Hematopoietic multipotent progenitor cell treated with erythropoietin and hydrocortisone succinate and interleukin-3 and kit ligand, for 4 days (in vitro differentiated cells): ENCODE measurements around the gene EXO5.

ENCODE experiments used
- DNase-seq: peaks from one replicate; pipeline ENCODE4 v3.0.0-alpha.2; 2015

Gene EXO5

DNA sequence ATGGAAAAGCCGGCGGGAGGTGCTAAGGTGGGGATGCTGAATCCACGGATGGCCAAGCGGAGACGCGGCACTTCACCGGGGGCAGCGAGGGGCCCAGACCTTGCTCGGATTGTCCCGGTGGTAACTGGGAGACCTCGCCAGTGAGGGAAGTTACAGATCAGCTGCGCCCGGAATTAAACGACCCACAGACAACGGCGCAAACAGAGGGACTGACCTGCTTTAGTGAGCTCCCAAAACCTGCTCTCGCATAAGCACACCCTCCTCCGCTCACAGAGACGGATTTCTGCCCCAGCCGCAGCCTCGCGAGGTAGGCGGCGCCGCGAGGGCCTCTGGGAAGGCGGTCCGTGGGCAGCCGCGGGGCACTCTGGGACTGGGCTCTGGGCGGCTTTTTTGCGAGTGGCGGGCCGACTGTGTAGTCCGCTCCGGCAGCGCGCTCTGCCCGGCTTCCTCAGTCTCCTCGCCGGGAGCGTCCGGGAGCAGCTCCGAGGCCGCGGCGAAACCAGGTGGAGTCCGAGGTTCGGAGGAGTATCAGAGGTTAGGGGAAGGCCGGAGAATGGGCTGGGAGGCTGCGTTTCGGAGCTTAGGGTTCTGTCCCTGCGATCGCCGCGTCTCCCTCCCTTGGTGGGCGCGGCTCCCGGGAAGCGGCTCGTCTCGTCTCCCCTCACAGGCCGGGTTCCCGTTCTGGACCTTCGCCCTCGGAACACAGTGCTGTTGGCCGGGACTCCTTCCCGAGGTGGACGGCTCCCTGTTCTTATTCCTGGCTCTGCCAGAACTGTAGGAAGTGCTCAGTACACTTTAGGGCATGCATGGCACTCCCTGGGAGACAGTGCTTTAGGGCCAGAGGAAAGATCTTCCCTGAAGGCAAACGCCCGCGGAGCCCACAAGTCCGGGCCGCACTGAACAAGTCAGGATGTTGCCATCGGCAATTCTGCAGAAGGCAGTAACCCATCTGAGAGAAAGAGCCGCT lies at the start of gene EXO5:
Gene EXO5, plus strand, starts transcription at position 393 of the 967 bp plus-strand sequence. CDS start 5,778 bp downstream, outside the sequence.
- peak; percentile 88 for DNase-seq

GRCh38 chr1:40462956-40463590 lies 45.5 kb upstream of the EXO5 start:
- no peak for DNase-seq

GRCh38 chr1:40469327-40469726 lies 39.2 kb upstream of the EXO5 start:
- DNase-seq: no peak

DNA sequence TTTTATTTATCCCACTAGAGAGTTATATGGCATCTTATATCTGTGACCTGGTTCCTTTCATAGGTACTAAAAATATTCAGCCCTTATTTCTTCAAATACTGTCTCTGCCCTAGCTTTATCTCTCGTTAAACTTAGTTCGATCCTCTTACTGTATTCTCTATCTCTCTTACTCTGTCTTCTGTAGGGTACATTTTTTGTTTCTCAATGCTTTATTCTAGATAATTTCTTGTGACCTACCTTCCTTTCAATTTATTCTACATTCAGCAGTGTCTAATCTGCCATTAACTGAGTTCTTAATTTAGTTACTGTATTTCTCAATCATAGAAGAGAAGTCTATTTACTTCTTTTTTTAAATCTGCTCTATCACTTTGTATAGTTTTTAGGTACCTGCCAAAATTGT lies 33.3 kb upstream of the EXO5 start:
- DNase-seq: no peak

DNA sequence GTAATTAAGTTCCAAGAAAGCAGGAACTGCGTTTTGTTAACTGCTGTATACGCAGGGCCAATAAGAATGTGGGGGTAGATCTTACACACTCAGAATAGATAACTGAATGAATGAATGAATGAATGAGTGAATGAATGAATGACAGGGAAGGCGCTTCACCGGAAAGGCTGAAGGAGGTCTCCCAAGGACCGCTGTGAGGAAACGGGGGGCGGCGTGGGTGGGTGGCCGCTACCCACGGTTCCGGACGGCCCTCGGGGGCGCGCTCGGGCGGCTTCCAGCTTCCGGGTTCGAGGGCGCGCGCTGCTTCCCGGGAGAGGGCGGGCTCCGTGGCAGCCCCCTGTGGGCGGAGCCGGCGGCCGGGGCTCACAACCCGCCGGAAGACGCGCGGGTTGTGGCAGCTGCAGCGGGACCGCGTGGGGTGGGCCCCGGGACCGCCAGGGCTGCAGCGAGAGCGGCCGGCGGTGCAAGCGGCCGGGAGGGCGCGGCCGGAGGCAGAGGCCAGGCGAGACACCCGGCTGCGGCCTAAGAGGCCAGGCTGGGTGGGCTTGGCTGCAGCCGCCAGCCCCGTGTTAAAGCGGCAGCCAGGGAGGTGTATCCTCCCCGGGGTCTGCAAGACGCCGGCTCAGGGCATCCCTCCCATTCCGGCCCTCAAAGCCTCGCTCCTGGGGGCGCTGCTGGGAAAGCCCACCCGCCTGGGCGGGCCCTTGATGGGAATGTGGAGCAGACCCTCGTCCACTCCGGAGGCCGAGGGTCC lies 31.5 kb upstream of the EXO5 start, which contains the start of gene ZFP69:
Gene ZFP69, plus strand, starts transcription at position 367 of the 754 bp plus-strand sequence. CDS start 2,072 bp downstream, outside the sequence.
- peak; percentile 92 for DNase-seq

DNA sequence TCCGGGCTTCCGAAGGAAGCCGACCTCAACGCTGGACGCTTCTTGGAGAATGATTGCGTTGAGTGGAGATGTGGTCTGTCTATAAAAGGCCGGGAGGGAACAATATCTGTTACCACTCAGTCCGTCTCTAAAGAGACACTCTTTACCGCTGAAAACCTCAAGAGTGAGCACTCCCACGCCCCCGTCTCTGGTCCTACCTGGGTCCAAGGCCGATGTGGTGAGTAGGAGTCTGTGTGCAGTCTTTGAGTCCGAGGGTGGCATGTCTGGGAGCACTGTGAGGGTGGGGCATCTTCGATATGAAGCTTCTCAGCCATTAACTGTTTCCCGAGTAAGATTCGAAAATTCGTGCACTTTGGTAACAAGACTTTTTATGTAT lies 30.9 kb upstream of the EXO5 start:
- DNase-seq: peak; percentile 56

- no peak for DNase-seq
Observed at GRCh38 chr1:40478276-40478675, 30.3 kb upstream of the EXO5 start.

DNA sequence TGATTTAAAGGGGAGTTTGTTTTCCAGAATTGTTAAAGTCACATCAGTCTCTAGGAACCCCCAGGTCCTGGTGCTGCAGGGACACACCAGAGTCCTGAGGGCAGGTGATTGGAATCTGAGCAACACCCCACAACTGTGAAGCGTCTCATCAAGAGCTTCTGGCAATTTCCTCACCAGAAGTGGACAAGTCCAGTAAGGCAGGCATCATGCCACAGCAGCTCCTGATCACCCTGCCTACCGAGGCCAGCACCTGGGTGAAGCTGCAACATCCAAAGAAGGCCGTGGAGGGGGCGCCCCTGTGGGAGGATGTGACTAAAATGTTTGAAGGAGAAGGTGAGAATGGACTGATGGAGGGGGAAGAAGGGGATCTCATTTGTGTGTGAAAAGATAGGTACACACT lies 29.4 kb upstream of the EXO5 start:
- no peak for DNase-seq

- DNase-seq: no peak
Observed at GRCh38 chr1:40495315-40495903, 13.2 kb upstream of the EXO5 start.

GRCh38 chr1:40502651-40503050 lies 5.9 kb upstream of the EXO5 start:
- DNase-seq: peak; percentile 7

- no peak for DNase-seq
Observed at GRCh38 chr1:40507973-40508372, 594 bp upstream of the EXO5 start.

DNA sequence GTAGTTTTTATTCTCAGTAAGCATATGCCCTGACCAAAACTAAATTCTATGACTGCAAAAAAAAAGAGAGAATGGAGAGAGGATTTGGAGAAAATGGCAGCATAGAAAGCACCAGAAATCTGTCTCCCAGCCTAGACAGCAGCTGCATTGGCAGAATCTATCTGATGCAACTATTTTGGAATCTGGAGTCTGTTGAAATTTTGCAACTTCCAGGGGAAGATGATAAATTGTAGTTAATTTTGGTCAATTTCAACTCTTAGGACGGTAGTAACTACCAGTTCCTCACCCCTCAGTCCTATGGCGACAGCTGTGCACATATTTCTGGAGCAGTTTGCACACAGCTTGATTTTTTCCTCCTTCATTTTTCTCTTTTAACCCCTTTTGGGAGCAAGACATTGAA lies 10.9 kb downstream of the EXO5 start:
- DNase-seq: no peak

DNA sequence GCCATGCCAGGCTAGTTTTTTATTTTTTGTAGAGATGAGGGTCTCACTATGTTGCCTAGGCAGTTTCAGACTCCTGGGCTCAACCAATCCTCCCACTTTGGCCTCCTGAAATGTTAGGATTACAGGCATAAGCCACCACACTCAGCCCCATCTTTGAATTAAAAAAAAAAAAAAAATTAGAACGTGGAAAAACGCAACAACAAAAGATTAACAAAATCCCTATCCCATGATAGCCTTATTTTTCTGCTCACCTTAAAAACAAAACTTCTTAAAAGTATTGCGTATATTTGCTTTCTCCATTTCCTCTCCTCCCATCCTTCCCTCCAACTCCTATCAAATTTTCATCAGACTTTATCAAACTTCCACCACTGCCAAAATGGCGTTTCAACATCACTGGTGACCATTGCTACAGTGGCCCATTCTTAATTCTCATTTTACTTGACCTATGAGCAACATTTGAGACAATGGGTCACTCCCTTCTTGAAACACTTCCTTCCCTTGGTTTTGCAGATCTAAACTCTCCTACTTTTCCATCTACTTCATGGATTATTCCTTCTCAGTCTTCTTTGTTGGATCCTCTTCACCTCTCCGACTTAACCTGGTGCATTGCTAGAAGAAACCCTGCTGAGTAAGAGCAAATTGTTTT lies 22.3 kb downstream of the EXO5 start:
- peak; percentile 46 for DNase-seq

GRCh38 chr1:40531381-40532061 lies 23.0 kb downstream of the EXO5 start, which contains the start of gene ZNF684:
Gene ZNF684, plus strand, starts transcription at chr1:40531637. Its CDS starts 1,530 bp downstream, at chr1:40533167.
- DNase-seq: peak; percentile 98

GRCh38 chr1:40532062-40532389 lies 23.5 kb downstream of the EXO5 start:
- no peak for DNase-seq

DNA sequence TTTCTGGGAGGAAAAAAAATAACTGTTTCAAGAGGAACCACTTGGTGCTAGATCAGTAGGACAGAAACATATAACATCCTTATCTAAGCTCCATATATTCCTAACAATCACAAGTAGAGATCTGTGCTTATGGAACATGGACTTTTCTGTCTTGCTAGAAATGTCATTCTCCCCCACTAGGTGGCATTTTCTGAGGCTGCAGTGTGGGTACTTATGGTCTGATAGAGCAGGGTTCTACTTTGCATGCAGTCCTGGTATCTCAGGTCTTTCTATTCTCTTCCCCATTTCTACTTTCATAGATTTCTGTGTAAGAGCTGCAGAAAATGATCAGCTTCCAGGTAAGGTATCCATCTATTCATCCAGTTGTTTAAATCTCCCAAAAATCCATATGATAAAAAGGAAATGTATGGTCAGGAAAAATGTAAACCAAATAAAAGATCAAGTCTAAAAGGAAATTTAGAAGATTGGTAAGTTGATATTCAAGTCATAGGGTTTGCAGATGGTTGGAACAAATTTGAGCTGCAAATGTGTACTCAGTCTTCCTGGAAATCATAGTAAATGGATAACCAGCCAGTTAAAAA lies 24.4 kb downstream of the EXO5 start:
- peak; percentile 85 for DNase-seq

DNA sequence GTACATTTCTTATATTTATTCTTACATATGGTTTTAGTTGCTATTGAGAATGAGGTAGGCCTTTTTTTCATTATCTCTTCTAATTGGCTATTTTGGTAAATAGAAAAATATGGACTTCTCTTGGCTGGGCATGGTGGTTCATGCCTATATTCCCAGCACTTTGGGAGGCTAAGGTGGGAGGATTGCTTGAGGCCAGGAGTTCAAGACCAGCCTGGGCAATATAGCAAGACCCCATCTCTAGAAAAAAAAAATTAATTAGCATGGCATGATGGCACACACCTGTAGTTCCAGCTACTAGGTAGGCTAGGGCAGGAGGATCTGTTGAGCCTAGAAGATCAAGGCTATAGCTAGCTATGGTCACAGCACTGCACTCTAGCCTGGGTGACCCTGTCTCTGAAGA lies 26.0 kb downstream of the EXO5 start:
- no peak for DNase-seq

DNA sequence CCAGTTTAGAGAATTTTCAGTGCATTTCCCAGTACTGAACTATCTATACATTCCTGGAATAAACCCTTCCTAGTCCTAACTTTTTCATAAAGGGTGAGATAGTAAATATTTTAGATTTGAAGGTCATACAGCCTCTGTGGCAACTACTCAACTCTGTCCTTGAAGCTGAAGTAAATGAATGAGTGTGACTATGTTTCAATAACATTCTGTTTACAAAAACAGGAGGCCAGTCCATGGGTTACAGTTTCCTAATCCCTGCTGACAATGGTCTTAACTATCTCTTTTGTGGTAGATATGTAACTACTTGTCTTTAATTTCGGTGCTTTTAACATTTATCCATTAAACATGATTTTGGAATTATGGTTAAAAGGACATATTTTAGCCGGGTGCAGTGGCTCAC lies 27.2 kb downstream of the EXO5 start:
- DNase-seq: no peak

DNA sequence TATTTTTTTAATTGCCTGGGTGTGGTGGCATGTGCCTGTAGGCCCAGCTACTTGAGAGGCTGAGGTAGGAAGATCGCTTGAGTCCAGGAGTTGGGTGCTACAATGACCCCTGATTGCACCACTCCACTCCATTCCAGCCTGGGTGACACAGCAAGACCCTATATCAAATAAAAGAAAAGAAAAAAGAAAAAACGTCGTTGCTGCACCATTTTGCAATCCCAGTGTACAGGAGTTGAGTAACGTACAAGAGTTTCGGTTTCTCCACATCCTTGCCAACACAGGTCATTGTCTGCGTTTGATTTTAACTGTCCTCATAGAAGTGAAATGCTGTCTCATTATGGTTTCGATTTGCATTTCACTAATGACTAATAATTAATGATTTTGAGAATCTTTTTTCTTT lies 30.8 kb downstream of the EXO5 start:
- DNase-seq: peak; percentile 16

DNA sequence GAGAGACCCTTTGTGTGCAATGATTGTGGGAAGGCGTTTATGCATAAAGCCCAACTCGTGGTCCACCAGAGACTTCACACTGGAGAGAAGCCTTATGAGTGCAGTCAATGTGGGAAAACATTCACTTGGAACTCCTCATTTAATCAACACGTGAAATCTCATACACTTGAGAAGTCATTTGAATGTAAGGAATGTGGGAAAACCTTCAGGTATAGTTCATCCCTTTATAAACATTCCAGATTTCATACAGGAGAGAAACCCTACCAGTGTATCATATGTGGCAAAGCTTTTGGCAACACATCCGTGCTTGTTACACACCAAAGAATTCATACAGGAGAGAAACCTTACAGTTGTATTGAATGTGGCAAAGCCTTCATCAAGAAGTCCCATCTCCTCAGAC lies 38.4 kb downstream of the EXO5 start:
- DNase-seq: no peak

GRCh38 chr1:40553017-40553416 lies 44.5 kb downstream of the EXO5 start:
- DNase-seq: peak; percentile 71
